Dedifferentiated amniotic fluid mesenchymal stem cell (primary cell): Measurements from ENCODE around the gene DHFR2.
"Not testable (repeated sequence)": the region's sequence is repeated elsewhere in the genome, so short reads cannot be mapped to it uniquely, and the experiment has no call there.

ENCODE experiments used
- DNase-seq: peaks from one replicate; pipeline ENCODE4 v3.0.0-alpha.2; 2016; ENCODE audit errors: extremely low spot score

The DHFR2 gene

GRCh38 chr3:94062513-94063404, at the start of gene DHFR2, which contains the start of gene NSUN3:
TSS of gene DHFR2 (minus strand) at chr3:94062916. CDS start at chr3:94061511, 1,405 bp downstream.
TSS of gene NSUN3 (plus strand) at chr3:94063061. CDS start at chr3:94063127, 66 bp downstream.
- peak; percentile 99 for DNase-seq

- no peak for DNase-seq
Measured at GRCh38 chr3:94110854-94111253, 48.1 kb upstream of the DHFR2 start.

- DNase-seq = not testable (repeated sequence)
Measured at GRCh38 chr3:94110232-94110631, 47.5 kb upstream of the DHFR2 start.

GRCh38 chr3:94106268-94106667, 43.6 kb upstream of the DHFR2 start:
- DNase-seq = no peak

GRCh38 chr3:94101860-94102259, 39.1 kb upstream of the DHFR2 start:
- DNase-seq = no peak

GRCh38 chr3:94099311-94099710, 36.6 kb upstream of the DHFR2 start:
- no peak for DNase-seq

- no peak for DNase-seq
Measured at GRCh38 chr3:94098452-94098851, 35.7 kb upstream of the DHFR2 start.

GRCh38 chr3:94095111-94095510, 32.4 kb upstream of the DHFR2 start:
- DNase-seq = no peak

- DNase-seq = no peak
Measured at GRCh38 chr3:94093151-94093550, 30.4 kb upstream of the DHFR2 start.

- DNase-seq = no peak
Measured at GRCh38 chr3:94092086-94092485, 29.4 kb upstream of the DHFR2 start.

GRCh38 chr3:94089126-94089525, 26.4 kb upstream of the DHFR2 start:
- no peak for DNase-seq

GRCh38 chr3:94083261-94083660, 20.5 kb upstream of the DHFR2 start:
- DNase-seq = no peak

- no peak for DNase-seq
Measured at GRCh38 chr3:94082391-94082937, 19.7 kb upstream of the DHFR2 start.

- DNase-seq = no peak
Measured at GRCh38 chr3:94081884-94082283, 19.2 kb upstream of the DHFR2 start.

- not testable (repeated sequence) for DNase-seq
Measured at GRCh38 chr3:94080552-94080951, 17.8 kb upstream of the DHFR2 start.

- no peak for DNase-seq
Measured at GRCh38 chr3:94076055-94076454, 13.3 kb upstream of the DHFR2 start.

- no peak for DNase-seq
Measured at GRCh38 chr3:94071713-94072284, 9.1 kb upstream of the DHFR2 start.

- no peak for DNase-seq
Measured at GRCh38 chr3:94070341-94070911, 7.7 kb upstream of the DHFR2 start.

- peak; percentile 55 for DNase-seq
Measured at GRCh38 chr3:94069194-94069813, 6.6 kb upstream of the DHFR2 start.

GRCh38 chr3:94066506-94067500, 4.1 kb upstream of the DHFR2 start:
- DNase-seq = no peak
